OCI-LY7 (cell line): ENCODE data around the gene GMDS. TPM values are rescaled to one million over a fixed set of nuclear protein-coding genes. Genes with fewer than 3 reads are reported as not detected.

ENCODE experiments used
- BruUV-seq: library from RNA; stranded (reverse); fragments of 400-500 nt; replicated peaks from 2 replicates; lab custom pipeline; 2021; lab: Mats Ljungman, UMichigan
- CTCF ChIA-PET: fragments of 300-600 bp; sonication (Branson Sonifier 250); formaldehyde crosslinking; loops from one replicate; lab custom pipeline; 2022; ENCODE audit warnings: antibody characterized with exemption; ENCODE audit not compliant: unreplicated experiment; lab: Charles Lee
- POLR2A ChIA-PET: fragments of 300-600 bp; sonication (Branson Sonifier 250); formaldehyde crosslinking; loops from one replicate; lab custom pipeline; 2022; ENCODE audit warnings: antibody characterized with exemption; lab: Charles Lee
- DNase-seq: peaks from one replicate; pipeline ENCODE4 v3.0.0-alpha.2; 2015; ENCODE audit warnings: low spot score
- H2AFZ ChIP-seq: fragments of 200-600 bp; sonication (generic), shearing (Covaris generic); 2 replicates; pipeline ENCODE4 v1.6.1; 2014; ENCODE audit warnings: mild to moderate bottlenecking, antibody characterized with exemption, low read length, moderate library complexity
- H3K27ac ChIP-seq: fragments of 200-600 bp; sonication (generic); 2 replicates; pipeline ENCODE4 v1.5.1; 2014; ENCODE audit warnings: mixed run types, low read depth, mild to moderate bottlenecking, moderate library complexity, low read length, inconsistent platforms; ENCODE audit not compliant: poor library complexity, severe bottlenecking
- H3K36me3 ChIP-seq: fragments of 200-600 bp; sonication (generic); 2 replicates; pipeline ENCODE4 v1.6.1; 2014; ENCODE audit warnings: mild to moderate bottlenecking, antibody characterized with exemption, low read length, moderate library complexity, mixed read lengths; ENCODE audit not compliant: insufficient read depth
- H3K4me1 ChIP-seq: fragments of 200-600 bp; sonication (generic); 2 replicates; pipeline ENCODE4 v1.5.1; 2014; ENCODE audit warnings: mild to moderate bottlenecking, low read length; ENCODE audit not compliant: insufficient read depth, poor library complexity, severe bottlenecking
- H3K4me2 ChIP-seq: fragments of 200-600 bp; sonication (generic); 2 replicates; pipeline ENCODE4 v1.6.1; 2014; ENCODE audit warnings: mild to moderate bottlenecking, low read length
- H3K4me3 ChIP-seq: fragments of 200-600 bp; sonication (generic); 2 replicates; pipeline ENCODE4 v1.5.1; 2014; ENCODE audit warnings: mild to moderate bottlenecking, low read depth, low read length; ENCODE audit not compliant: poor library complexity, severe bottlenecking
- H3K79me2 ChIP-seq: fragments of 200-600 bp; sonication (generic); 2 replicates; pipeline ENCODE4 v1.6.1; 2016; ENCODE audit warnings: low read depth, mild to moderate bottlenecking, low read length, moderate library complexity, mixed read lengths; ENCODE audit not compliant: insufficient read depth
- H3K9me2 ChIP-seq: fragments of 200-600 bp; sonication (generic); 2 replicates; pipeline ENCODE4 v1.6.1; 2016; ENCODE audit warnings: mild to moderate bottlenecking, low read length, mixed read lengths; ENCODE audit not compliant: insufficient read depth
- H3K9me3 ChIP-seq: fragments of 200-600 bp; sonication (generic); 2 replicates; pipeline ENCODE4 v1.6.1; 2014; ENCODE audit warnings: mild to moderate bottlenecking, mixed run types, low read length, mixed read lengths
- H4K20me1 ChIP-seq: fragments of 200-600 bp; sonication (generic); 2 replicates; pipeline ENCODE4 v1.6.1; 2014; ENCODE audit warnings: mild to moderate bottlenecking, antibody characterized with exemption, low read length, moderate library complexity, mixed read lengths; ENCODE audit not compliant: insufficient read depth
- EZH2phosphoT487 ChIP-seq: fragments of 200-600 bp; sonication (generic); IDR thresholded peaks from 2 replicates; pipeline ENCODE4 v1.6.1; 2018; ENCODE audit warnings: low read depth, borderline replicate concordance, mild to moderate bottlenecking, mixed run types, antibody characterized with exemption, low read length, moderate library complexity, mixed read lengths
- intact Hi-C: fragments of 100-400 bp; cut with micrococcal nuclease; formaldehyde crosslinking; loops from one replicate; pipeline ENCODE4 v1.10.0; 2022; ENCODE audit not compliant: unreplicated experiment
- total RNA-seq, 2 experiments: library from RNA; depleted of rRNA in 1 of 2; stranded (reverse); fragments of >200 nt in 1 of 2; shearing (Covaris generic) in 1 of 2; gene quantifications; 2 replicates each; pipeline ENCODE4 v1.2.3, GENCODE V29; 2014 to 2022
- TF ChIP-seq, protein P1 (sequence below): fragments of 200-600 bp; sonication (generic); conservative IDR thresholded peaks from 2 replicates; pipeline ENCODE4 v1.5.1; 2014; ENCODE audit warnings: mild to moderate bottlenecking, antibody characterized with exemption, low read length, moderate library complexity, mixed read lengths

GMDS gene
- total RNA-seq, 2 experiments from 2014 or later, result 9.9 to 26.8 TPM

DNA sequence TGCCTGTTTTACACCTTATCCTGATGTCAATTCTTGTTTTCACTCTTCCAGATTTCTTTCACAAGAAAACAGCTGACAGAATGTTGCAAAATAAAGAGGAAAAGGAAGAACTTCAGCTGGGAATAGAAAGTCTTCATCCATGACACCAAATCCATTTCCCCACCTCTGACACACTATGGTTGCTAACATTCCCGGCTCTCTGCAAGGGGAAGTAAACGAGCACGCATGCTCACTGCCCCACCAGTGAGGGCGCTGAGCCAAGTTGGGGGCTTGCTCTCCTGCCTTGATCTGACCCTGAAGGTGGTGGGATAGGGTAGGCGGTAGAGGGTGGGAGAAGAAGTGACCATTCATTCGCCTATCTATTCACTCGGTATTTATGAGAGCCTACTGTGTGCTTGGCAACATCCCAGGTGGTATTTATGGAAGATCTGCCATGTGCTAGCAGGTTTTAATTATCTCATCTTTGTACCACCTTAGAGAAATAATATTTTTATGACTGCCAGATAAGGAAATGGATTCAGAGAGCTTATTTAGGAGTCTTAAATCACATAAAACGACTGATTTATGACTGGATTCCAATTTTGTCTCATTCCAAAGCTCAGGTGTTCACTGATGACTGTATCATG, 429.5 kb downstream of the GMDS start:
- H3K27ac ChIP-seq, result no peak overlapping the region
- BruUV-seq, result no TSS peak
- intact Hi-C loops, result no loop called here
- no peaks in the 10 kb centered on the region for H3K79me2 ChIP-seq
- H2AFZ ChIP-seq, result no peak overlapping the region
- H3K4me3 ChIP-seq, result no peak overlapping the region
- H3K36me3 ChIP-seq, result no peaks in the 10 kb centered on the region
- no peaks in the 10 kb centered on the region for H3K9me2 ChIP-seq
- TF ChIP-seq, protein P1, sequence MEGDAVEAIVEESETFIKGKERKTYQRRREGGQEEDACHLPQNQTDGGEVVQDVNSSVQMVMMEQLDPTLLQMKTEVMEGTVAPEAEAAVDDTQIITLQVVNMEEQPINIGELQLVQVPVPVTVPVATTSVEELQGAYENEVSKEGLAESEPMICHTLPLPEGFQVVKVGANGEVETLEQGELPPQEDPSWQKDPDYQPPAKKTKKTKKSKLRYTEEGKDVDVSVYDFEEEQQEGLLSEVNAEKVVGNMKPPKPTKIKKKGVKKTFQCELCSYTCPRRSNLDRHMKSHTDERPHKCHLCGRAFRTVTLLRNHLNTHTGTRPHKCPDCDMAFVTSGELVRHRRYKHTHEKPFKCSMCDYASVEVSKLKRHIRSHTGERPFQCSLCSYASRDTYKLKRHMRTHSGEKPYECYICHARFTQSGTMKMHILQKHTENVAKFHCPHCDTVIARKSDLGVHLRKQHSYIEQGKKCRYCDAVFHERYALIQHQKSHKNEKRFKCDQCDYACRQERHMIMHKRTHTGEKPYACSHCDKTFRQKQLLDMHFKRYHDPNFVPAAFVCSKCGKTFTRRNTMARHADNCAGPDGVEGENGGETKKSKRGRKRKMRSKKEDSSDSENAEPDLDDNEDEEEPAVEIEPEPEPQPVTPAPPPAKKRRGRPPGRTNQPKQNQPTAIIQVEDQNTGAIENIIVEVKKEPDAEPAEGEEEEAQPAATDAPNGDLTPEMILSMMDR, result 0 out of 2 replicates have a peak, but pooled peaks have one; percentile 14
- TF ChIP-seq EZH2phosphoT487, result no peak
- H3K4me2 ChIP-seq, result no peak overlapping the region
- no peaks in the 10 kb centered on the region for H4K20me1 ChIP-seq
- no peaks in the 10 kb centered on the region for H3K4me1 ChIP-seq
- H3K9me3 ChIP-seq, result no peaks in the 10 kb centered on the region
- ChIA-PET POLR2A (interaction anchor here (0.6 kb wide), 1 partner anchor 20 kb away, joined by 4 read pairs; no protein-coding TSS in a partner anchor), CTCF (no interaction called here)
- no peak for DNase-seq

DNA sequence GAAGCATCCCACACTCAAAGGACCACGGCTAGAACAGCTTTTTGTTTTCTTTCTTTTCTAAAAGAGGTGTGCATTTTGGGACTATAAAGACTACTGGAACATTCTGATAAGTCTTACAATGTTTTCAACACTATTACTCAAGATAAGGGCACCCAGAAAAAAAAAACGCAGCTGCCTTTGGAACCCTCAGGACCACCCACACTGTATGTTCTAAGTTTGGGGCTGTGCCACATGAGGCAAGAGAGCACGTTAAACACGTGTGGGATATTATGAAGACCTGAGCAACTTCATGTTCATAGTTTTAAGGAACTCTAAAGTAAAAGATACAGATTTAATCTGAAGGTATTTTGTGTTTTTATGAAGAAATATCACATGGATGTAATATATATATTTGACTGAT, 431.1 kb downstream of the GMDS start:
- Histone ChIP-seq H3K79me2 (no peaks in the 10 kb centered on the region), H3K4me1 (no peaks in the 10 kb centered on the region), H3K4me3 (no peak overlapping the region), H3K9me2 (no peaks in the 10 kb centered on the region), H3K9me3 (no peaks in the 10 kb centered on the region), H3K4me2 (no peak overlapping the region), H4K20me1 (no peaks in the 10 kb centered on the region), H3K27ac (no peak overlapping the region), H2AFZ (no peak overlapping the region), H3K36me3 (no peaks in the 10 kb centered on the region)
- TF ChIP-seq, protein P1, result no peak
- no peak for TF ChIP-seq EZH2phosphoT487
- CTCF ChIA-PET, result no interaction called here
- DNase-seq, result no peak
- POLR2A ChIA-PET, result no interaction called here
- intact Hi-C loops, result no loop called here
- BruUV-seq, result no TSS peak

DNA sequence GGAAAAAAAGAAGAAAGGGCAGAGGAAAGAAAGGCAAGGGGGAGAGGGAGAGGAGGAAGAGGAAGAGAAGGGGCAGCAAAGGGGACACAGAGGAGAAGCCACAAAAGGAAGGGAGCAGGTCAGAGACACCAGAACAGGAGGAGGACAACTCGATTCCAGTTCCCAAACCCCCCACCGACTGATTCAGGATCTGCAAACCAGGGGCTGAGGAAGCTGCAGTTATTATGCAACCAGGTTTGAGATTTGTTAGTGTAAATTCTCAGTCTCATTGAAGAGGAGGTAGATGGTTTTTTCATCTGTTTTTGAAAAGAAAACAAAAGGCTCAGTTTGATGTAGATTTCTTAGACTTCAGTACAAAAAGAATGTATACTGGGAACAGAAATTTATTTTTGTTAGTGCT, 432.9 kb downstream of the GMDS start:
- Histone ChIP-seq H3K79me2 (no peaks in the 10 kb centered on the region), H2AFZ (no peak overlapping the region), H3K9me2 (no peaks in the 10 kb centered on the region), H3K36me3 (no peaks in the 10 kb centered on the region), H3K4me3 (no peak overlapping the region), H3K4me2 (no peak overlapping the region), H3K27ac (no peak overlapping the region), H3K4me1 (no peaks in the 10 kb centered on the region), H4K20me1 (no peaks in the 10 kb centered on the region), H3K9me3 (no peaks in the 10 kb centered on the region)
- no peak for TF ChIP-seq EZH2phosphoT487
- TF ChIP-seq, protein P1, result no peak
- ChIA-PET POLR2A (interaction anchor here (1.0 kb wide), 1 partner anchor 52 kb away, joined by 5 read pairs; no protein-coding TSS in a partner anchor), CTCF (no interaction called here)
- no peak for DNase-seq
- intact Hi-C loops, result no loop called here
- no TSS peak for BruUV-seq
